HG03064 (cell line): ENCODE measurements around the gene XPNPEP1.
A peak's percentile ranks its signal among the peaks of the same experiment; 100 is the strongest.
"Not testable (repeated sequence)": the region's sequence is repeated elsewhere in the genome, so short reads cannot be mapped to it uniquely, and the experiment has no call there.

Experiments used
- ATAC-seq: cut with Tn5 transposase; IDR thresholded peaks from one replicate; pipeline ENCODE4 v1.9.1; 2021; ENCODE audit warnings: low read depth; ENCODE audit not compliant: unreplicated experiment

Gene XPNPEP1

GRCh38 chr10:109926061-109926745 lies 2.9 kb upstream of the XPNPEP1 start:
- ATAC-seq = no peak

DNA sequence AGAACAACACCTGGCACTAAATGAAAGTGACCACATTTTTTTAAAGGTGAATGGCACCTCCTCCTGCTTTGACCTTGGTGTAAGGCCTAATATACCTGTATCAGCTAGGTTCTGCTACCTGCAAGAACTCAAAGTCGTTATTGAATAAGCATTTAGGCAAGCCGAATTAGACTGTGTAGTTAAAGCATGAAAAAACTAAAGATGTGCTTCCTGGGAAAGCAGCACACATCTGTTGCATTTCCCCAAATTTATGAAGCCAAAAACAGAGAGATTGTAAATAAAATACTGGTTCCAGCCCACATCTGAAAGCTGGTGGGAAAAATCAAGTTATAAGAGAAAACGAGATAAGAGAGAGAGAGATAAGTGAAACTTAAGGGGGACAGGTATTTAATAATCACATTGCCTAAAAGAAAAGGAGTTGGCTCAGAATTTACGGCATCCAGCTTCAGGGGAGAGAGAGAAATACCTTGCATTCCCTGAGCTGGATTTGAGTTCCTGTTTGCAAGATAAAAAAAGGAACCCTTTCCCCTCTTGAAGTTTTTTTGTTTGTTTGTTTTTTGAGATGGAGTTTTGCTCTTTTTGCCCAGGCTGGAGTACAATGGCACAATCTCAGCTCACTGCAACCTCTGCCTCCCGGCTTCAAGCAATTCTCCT lies 1.8 kb upstream of the XPNPEP1 start:
- no peak for ATAC-seq

- ATAC-seq = no peak
Measured at GRCh38 chr10:109924087-109924486, 776 bp upstream of the XPNPEP1 start.

DNA sequence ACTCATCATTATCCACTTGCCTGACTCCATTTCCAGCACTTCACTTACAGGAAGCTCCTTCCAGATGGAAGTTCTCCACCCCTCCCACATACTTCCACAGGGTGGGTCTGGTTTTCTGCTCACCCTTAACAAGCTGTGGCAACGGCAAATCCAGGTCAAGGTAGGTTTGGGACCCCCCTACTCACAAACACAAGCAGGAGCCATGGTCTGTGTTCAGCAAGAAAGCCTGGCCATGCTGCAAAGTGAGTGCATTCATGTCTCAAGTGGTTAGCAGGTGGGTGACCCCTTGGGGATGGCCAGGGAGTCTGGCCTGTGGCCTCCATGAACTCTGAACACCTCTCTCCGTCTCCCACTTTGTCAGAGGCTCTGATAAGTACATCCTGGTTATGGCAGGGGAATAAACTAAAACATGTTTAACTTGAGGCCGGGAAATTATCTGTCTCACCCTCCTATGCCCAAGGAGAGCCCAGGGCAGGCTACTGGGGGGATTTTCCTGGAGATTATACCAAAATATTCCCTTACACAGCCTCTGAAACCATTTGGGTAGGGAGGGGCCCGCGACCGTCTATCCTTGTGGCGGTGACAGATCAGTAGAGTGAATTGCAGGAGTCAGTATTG lies 844 bp downstream of the XPNPEP1 start:
- ATAC-seq = no peak

DNA sequence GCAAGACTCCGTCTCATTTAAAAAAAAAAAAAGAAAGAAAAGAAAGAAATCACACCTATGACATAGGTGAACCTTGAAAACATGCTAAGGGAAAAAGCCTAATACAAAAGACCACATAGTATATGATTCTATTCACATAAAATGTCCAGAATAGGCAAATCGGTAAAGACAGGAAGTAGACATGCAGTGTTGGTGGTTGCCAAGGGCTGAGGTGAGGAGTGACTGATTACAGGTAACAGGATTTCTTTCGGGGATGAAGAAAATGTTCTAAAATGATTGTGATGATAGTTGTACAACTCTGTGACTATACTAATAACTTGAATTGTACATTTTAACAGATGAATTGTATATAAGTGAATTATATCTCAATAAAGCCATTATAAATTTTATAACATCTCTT lies 3.3 kb downstream of the XPNPEP1 start:
- no peak for ATAC-seq

GRCh38 chr10:109919220-109919619 lies 4.1 kb downstream of the XPNPEP1 start:
- ATAC-seq = no peak

- not testable (repeated sequence) for ATAC-seq
Measured at GRCh38 chr10:109918707-109919106, 4.6 kb downstream of the XPNPEP1 start.

DNA sequence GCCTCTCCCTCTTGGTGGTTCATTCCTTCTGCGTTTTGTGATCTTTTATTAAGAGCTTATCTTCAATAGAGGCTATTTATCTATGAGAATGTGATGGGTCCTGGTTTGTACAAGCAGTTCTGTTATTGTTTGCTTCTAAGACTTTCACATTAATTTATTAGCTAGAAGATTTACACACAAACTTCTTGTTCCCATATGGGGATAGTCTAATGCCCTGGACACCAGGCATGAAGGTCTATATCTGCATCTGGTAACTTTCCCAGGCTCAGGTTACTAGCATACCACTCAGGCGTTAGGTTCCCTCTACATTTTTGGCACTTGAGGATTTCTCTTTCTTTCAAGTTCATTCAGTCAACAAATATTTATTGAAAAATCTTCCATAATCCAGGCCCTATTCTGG lies 7.7 kb downstream of the XPNPEP1 start:
- no peak for ATAC-seq

- ATAC-seq = peak; percentile 33
Measured at GRCh38 chr10:109914966-109915365, 8.3 kb downstream of the XPNPEP1 start.

GRCh38 chr10:109913306-109913892 lies 9.9 kb downstream of the XPNPEP1 start:
- ATAC-seq = no peak

- ATAC-seq = peak; percentile 74
Measured at GRCh38 chr10:109912335-109913281, 10.7 kb downstream of the XPNPEP1 start.

DNA sequence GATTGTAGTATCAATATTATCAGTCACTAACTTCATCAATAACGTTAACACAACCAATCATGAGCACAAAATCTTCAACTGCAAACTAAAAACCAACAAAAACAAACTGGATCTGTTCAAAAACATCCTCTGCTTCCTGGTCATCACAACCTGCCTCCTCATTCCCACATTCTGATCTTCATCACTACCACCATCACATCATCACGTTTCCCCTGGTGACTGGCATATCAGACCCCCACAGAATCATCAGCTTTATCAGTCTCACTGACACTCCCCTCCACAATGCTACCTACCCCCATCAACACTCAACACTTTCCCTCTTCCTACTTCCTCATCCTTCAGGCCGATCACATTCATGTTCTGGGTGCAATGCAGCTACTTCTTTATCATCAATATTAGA lies 11.4 kb downstream of the XPNPEP1 start:
- ATAC-seq = no peak

DNA sequence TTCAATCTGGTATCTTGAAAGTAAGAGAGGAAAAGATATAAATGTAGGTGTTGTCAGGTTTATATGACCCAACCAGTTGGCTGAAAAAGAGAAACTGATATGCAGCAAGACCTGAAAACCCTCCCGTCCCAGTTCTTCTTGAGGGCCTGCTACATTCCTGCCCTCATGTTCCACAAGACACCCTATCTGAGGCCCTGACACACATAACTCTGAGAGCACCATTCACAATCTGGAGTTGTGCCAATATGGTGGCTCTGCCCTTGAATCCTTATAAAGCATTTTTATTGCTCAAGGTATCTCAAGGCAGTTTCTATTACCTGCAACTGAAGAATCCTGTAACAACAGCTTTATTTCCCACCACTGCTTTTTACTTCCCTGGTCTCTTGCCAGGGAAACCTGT lies 17.0 kb downstream of the XPNPEP1 start:
- ATAC-seq = no peak

- no peak for ATAC-seq
Measured at GRCh38 chr10:109904397-109904796, 18.9 kb downstream of the XPNPEP1 start.

- peak; percentile 51 for ATAC-seq
Measured at GRCh38 chr10:109902992-109903947, 20.0 kb downstream of the XPNPEP1 start.

DNA sequence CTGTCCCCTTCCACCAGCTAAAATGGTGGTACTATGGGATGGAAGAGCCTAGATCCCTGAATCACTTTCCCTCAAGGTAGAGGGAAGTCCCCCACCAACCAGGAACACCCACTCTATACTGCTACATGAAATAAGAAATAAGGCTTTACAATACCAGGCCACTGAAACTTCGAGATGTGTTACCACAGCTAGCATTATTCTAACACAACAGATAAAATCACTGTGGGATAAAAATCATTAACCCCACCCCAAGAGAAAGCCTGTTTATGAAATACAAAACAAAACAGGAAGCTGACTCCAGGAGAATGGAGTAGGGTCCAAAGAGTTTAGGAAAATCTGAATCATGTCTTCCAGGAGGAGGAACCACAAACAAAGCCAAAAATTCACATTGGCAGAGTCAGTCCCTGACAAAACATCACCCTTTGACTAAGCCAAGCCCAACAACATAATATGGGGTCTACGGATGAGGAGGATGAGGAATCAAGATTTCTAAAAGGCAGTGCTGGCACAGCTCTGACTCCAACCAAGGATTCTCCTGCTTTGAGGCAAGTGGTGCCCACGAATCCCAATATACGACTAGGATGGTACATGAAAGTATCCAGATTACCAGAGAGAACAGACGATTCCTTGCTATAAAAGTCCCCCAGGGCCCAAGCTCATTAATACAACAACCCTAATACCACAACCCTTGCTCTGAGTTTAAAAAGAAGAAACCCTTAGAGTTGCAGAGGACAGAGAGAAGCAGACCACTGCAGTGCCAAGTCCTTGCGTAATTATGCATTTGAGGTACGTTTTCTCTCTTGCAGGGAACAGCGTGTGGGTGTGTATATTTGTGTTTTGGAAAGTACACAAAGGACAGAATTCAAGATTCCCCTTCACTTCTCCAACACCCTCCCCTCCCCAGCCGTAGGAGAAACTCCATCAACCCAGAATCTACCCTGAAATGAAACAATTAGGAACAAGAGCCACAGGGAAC lies 23.7 kb downstream of the XPNPEP1 start:
- ATAC-seq = no peak

DNA sequence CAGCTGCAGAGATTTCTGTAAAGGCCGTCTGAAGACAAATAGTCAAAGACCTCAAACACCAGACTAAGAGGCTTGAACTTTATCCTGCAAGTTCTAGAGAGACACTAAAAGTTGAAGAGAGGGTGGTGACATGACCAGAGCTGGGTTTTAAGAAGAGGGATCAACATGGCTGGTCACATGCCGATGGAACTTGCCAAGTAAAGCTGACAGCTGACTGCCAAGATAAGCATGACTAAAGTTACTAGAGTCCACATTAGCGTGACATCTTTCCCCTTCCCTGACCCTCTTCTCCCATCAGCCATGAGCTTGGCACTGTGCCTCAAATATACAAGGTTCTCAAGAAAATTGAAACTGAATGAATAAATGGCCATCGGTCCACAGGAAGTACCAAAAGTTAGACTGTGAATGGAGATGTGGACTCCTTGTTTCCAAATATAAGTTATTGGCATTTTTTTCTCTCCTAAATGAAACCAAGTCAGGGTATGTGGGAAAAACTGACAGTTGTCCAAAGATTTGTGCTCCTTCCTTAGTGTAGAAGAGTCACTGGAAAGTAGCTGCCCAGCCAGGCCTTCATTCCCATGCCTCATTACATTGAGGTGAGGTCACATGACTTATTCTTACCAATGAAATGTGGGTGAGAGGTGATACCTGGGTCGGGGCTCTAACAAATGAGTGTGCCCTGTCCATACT lies 24.5 kb downstream of the XPNPEP1 start:
- no peak for ATAC-seq

DNA sequence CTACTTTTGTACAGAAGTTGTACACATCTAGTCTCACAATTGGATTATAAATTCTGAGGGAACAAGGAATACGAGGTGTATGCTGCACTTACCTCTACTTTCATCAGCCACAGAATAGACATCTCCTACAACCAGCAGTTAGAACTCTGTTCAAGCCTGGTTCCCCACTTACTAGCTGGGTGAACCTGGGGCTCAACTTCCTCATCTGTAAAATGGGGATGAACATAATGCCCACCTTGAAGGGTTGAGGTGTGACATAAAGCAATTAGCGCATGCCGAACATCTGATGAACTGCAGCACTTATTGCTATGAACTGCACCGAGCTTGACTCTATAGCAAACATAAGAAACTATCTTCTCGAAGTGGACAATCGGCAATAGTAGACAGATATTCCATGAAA lies 25.3 kb downstream of the XPNPEP1 start:
- no peak for ATAC-seq
